HG03135 (cell line): ENCODE data around the gene POLD4.

Experiments
- ATAC-seq: cut with Tn5 transposase; IDR thresholded peaks from one replicate; pipeline ENCODE4 v1.9.1; 2021; ENCODE audit warnings: mild to moderate bottlenecking, moderate library complexity; ENCODE audit not compliant: unreplicated experiment

The POLD4 gene

DNA sequence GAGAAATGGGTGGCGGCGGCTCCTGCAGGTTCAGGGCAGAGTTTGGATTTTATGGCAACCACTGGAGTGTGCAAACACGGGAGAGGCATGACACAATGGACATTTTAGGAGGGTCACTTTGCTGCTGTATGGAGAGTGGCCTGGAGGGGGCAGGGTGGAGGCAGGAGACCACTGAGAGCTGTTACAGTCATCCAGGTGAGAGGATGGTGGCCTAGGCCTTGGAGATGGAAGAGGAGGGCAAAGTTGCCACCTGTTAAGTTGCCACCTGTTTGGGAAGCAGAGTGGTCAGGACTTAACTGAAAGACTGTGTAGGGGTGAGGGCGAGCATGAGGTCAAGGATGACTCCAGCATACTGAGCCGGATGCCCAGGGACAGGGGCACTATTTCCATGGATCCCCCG is 36.1 kb upstream of the POLD4 start:
- no peak for ATAC-seq

DNA sequence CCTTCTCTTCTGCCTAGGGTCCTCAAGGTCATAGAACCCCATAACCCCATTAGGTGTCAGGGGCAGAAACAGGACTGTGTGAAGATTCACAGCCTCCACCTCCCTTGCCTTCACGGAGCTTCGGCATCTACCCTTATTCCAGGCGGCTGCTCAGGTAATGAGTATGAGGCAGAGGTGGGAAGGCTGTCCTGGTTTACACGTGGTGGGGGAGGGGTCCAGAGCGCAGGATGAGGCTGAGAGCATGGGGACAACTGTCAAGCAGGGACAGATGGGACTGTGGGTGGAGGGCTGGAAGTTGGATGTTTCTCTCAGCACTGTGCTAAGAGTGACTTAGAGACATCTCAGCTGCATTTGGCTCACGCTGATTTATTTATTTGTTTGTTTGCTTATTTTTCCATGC is 34.2 kb upstream of the POLD4 start:
- ATAC-seq: no peak

GRCh38 chr11:67387069-67387468 is 33.7 kb upstream of the POLD4 start:
- ATAC-seq: no peak

GRCh38 chr11:67384851-67385366 is 31.6 kb upstream of the POLD4 start:
- ATAC-seq: no peak

DNA sequence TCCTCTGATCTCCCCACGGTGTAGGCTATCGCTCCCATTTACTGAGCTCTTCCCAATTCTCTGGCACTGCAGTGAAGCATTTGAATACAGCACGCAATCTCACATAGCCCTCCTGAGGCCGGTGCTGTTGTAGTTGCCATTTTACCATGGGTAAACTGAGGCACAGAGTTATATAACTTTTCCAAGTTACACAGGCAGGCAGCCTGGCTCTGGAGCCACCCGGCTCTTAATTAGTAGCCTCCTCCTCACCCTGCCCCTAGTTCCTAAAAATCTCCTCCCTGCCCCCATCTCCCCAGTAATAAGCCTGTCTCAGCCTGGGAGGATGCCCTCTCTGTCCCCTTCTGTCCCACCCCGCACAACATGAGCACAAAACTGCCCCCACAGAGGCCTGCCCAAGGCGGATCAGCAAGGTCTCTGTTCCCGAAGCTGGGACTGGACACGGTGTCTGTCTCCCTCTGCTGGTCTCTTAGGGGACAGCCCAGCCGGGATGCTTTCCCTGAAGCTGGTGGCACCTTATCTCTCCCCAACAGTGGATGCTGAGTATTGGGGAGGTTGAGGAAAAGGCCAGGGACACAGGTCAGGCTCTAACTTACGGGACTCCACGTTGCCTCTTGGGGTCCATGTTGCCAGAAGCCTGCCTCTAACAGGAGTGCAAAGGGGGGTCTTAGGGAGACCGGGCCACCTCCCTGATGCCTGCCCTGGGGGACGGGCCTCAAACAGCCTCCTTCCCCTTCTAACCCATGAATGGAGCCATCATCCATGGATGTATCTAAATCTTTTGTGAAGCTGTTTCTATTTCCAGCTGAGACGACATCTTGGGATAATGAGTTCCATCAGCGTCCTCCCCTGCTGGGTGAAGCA is 29.2 kb upstream of the POLD4 start:
- no peak for ATAC-seq

DNA sequence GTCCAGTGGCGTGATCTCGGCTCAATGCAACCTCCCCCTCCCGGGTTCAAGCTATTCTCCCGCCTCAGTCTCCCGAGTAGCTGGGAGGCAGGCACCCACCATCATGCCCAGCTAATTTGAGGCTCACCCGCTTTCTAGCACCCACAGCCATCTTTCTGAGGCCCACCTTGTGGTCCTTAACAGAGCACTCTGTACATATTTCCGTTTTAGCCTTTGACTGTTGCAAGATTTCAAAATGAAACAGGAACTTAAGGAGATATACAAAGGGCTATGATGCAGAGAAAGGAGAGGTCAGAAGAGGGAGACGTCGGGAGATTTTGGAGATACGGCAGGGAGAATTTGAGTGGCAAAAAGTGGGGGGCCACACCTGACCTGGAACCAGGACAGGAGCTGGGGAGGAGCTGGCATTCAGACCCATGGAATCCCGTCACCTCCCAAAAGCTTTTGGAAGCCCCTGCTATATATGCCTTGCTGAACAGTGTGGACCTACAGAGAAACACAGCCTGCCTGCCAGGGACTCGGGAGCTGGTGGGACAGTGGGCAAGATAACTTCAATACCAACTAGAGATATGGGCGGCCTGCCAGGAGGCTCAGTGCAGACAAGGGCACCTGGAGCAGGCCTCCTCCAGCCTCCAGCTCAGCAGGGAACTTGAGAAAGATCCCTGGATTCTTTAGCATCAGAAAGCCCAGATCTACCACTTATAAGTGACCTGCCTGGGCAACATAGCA is 28.1 kb upstream of the POLD4 start:
- ATAC-seq: no peak

GRCh38 chr11:67379061-67380058 is 26.0 kb upstream of the POLD4 start:
- ATAC-seq: no peak

- ATAC-seq: no peak
Measured at GRCh38 chr11:67378544-67378943, 25.2 kb upstream of the POLD4 start.

GRCh38 chr11:67376873-67377808 is 23.8 kb upstream of the POLD4 start:
- ATAC-seq: no peak

DNA sequence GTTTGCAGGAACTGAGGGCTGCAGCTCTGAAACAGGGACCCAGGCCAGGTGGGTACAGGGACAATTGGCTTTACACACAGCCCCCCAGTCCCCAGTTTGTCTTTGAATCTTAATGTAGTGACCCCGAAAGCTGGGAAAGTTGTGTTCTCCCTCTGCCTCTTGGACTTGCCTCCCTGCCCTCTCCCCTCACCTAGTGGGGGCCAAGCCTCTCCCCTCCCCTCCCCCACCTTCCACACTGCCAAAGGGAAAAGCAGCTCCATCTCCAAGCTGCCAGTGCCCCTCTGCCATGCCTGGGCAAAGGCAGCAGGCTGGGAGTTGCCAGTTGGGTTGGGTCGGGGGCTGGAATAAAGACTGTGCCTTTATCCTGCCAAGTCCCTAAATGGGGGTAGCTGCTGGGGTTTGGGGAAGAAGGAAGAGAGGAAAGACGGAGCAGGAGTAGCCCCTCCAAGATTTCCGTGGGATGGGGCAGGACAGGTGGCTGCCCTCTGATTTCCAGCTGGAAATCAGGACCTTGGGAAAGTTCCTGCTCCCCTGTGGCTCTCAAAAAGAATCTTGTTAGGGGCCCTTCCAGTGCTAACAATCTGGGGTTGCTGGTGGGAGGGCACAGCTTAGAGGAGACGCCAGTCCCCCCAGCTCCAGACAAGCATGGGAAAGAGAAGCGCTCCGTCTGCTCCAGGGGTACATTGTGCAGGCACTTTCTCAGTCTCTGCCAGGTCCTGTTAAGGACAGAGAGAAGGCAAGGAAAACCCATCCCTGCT is 22.9 kb upstream of the POLD4 start:
- no peak for ATAC-seq

DNA sequence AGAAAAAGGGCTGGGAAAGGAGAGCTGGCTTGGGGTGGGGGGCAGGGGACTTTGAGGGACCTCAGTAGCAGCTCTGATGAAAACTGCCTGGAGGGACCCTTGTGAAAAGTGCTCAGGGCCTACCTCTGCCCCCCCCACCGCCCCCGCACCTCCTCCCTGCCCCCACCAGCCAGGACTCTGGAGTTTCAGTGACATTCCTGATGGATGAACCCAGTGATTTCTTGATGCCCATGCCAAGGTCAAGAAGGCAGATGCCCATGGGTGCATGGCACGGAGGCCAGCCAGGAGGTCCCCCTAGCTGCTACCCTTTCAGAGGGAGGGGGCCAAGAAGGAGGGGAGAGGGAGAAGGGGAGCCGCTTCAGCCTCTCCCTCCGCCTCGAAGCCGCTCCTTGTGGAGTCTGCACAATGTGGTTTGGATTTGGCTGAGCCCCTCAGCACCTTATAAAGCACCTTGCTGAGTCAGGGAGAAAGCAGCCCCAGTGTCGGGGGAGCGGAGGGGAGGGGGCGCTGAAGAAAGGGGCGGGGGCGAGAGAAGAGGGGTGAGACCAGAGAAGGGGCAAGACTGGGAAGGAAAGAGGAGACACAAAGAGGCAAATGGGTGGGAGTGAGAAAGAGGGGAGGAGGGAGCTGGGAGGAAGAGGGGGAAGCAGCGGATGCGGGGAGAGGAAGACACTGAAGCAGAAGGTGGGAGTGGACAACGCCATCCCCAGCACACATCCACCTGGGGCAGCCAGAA is 22.1 kb upstream of the POLD4 start:
- no peak for ATAC-seq

- ATAC-seq: no peak
Measured at GRCh38 chr11:67374571-67375281, 21.4 kb upstream of the POLD4 start.

DNA sequence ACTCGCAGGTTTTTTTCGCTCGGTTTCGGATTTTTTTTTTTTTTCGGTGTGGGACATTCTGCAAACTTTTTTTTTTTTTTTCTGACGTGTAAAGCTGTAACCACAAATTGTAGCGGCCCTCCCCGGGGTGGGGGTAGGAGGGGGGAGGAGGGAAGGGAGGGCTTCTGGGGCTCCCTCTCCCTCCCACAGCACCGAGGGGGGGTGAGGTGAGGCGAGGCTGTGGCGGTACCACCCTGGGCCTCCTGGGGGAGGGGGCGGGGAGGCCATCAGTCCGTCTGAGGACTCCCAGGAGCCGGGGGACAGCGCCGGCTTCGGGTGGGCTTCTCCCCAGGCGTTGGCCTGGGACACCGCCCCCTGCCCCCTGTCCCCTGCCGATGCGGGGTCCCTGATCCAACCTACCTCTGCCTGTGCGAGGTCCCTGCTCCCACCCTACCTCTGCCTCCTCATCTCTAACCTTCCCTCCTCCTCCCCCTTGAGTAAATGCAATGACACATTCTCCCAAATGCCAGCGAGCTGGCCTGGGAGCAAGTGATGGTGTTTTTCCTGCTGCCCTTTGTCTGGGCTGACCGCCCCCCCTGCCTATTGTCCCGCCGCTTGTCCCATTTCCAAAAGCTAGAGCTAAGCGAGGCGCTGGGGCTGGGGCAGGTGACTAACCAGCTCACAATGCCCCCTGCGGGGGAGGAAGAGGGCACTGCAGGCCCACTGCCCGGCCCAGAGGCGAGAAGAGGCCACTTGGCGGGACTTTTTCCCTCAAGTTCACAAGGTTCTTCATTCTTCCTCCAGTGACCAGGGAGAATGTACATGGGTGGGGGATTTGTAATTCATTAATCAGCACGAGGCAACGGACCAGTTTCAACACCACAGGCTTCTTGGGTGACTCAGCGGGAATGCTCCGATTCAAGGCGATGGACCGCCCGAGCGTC is 20.6 kb upstream of the POLD4 start:
- ATAC-seq: no peak

- ATAC-seq: no peak
Measured at GRCh38 chr11:67372993-67373647, 19.8 kb upstream of the POLD4 start, which contains the start of gene CLCF1. Gene CLCF1, minus strand, starts transcription at chr11:67373598. Its CDS starts 59 bp downstream, at chr11:67373539.

DNA sequence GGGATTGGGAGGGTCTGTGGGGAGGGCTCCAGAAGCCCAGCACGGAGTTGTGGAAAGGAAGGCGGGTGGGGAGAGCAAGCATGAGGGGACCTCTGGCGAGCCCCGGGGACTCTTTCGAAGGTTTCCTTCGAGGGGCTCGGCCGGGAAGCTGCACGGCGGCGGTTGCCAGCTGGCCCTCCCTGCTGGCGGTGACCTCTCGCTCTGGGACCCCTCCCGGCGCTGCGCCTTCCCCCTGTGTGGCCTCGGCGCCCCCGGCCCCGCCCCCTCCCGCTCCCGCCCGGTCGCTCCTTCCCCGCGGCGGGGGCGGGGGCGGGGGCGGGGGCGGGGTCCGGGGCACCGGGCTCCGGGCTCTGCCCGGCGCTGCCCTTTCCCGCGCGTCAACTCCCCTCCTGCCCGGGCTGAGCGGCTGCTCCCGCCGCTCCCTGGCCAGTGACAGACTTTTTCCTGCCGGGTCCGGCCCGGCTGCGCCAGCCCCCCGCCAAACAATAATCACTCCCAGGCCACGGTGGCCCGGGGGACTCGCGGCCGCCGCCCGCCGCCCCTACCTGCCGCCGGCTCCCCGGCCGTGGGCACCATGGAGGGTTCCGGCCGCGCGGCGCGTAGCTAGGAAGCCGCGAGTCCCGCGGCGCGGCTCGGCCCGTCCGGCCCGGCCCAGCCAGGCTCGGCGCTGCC is 19.1 kb upstream of the POLD4 start:
- ATAC-seq: no peak
